Testis (tissue), 2 donors: ENCODE results near the gene VAT1.

ENCODE experiments used
- POLR2A ChIP-seq: fragments of 450-650 bp; IDR thresholded peaks from one replicate; pipeline ENCODE4 v1.6.1; 2017; ENCODE audit warnings: antibody characterized with exemption, mild to moderate bottlenecking, moderate library complexity
- TF ChIP-seq, protein P1 (sequence below), 3 experiments: fragments of 450-650 bp in 2 of 3; fragments of 200-600 bp in 1 of 3; sonication (generic) in 1 of 3; IDR thresholded peaks; one replicate each; pipeline ENCODE4 v1.5.1; 2016 to 2019; ENCODE audit warnings: antibody characterized with exemption in 3 of 3, mild to moderate bottlenecking in 2 of 3, moderate library complexity in 1 of 3

DNA sequence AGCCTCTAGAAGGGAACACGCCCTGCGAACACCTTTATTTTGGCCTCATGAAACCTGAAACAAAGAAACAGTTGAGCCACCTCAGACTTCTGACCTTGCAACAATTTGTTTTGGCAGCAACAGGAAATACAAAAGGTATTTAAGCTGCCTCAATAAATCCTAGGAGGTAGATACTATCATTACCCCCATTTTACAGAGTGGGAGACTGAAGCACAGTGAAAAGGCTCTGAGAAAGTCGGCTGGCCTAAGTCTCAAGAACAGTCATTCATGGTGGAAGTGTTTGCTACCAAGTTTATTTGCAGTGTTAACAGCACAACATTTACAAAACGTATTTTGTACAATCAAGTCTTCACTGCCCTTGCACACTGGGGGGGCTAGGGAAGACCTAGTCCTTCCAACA is 21.8 kb upstream of the VAT1 start:
- TF ChIP-seq, protein P1, sequence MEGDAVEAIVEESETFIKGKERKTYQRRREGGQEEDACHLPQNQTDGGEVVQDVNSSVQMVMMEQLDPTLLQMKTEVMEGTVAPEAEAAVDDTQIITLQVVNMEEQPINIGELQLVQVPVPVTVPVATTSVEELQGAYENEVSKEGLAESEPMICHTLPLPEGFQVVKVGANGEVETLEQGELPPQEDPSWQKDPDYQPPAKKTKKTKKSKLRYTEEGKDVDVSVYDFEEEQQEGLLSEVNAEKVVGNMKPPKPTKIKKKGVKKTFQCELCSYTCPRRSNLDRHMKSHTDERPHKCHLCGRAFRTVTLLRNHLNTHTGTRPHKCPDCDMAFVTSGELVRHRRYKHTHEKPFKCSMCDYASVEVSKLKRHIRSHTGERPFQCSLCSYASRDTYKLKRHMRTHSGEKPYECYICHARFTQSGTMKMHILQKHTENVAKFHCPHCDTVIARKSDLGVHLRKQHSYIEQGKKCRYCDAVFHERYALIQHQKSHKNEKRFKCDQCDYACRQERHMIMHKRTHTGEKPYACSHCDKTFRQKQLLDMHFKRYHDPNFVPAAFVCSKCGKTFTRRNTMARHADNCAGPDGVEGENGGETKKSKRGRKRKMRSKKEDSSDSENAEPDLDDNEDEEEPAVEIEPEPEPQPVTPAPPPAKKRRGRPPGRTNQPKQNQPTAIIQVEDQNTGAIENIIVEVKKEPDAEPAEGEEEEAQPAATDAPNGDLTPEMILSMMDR (IDR thresholded peaks at IDR 0.05) = no peak
- TF ChIP-seq POLR2A = no peak
